ENCODE data around the gene IFNAR2.

The IFNAR2 gene

GRCh38 chr21:33229784-33230544 is at the start of gene IFNAR2:
TSS of gene IFNAR2 (plus strand) at chr21:33229938. CDS start at chr21:33241923, 11,985 bp downstream.
- peak; percentile 94 for DNase-seq (ENCODE audit: low spot score)

GRCh38 chr21:33185852-33186251 is 43.9 kb upstream of the IFNAR2 start:
- DNase-seq (ENCODE audit: low spot score) = no peak

GRCh38 chr21:33187276-33187675 is 42.5 kb upstream of the IFNAR2 start:
- DNase-seq (ENCODE audit: low spot score) = no peak

GRCh38 chr21:33189237-33189636 is 40.5 kb upstream of the IFNAR2 start:
- no peak for DNase-seq (ENCODE audit: low spot score)

GRCh38 chr21:33189824-33190223 is 39.9 kb upstream of the IFNAR2 start:
- no peak for DNase-seq (ENCODE audit: low spot score)

- peak; percentile 58 for DNase-seq (ENCODE audit: low spot score)
Measured at GRCh38 chr21:33196941-33197374, 32.8 kb upstream of the IFNAR2 start.

GRCh38 chr21:33197496-33197895 is 32.2 kb upstream of the IFNAR2 start:
- no peak for DNase-seq (ENCODE audit: low spot score)

GRCh38 chr21:33198346-33199099 is 31.2 kb upstream of the IFNAR2 start:
- no peak for DNase-seq (ENCODE audit: low spot score)

GRCh38 chr21:33199100-33199464 is 30.7 kb upstream of the IFNAR2 start:
- DNase-seq (ENCODE audit: low spot score) = no peak

- DNase-seq (ENCODE audit: low spot score) = peak; percentile 79
Measured at GRCh38 chr21:33199516-33200217, 30.1 kb upstream of the IFNAR2 start.

- DNase-seq (ENCODE audit: low spot score) = no peak
Measured at GRCh38 chr21:33201956-33202355, 27.8 kb upstream of the IFNAR2 start.

- DNase-seq (ENCODE audit: low spot score) = no peak
Measured at GRCh38 chr21:33202464-33203363, 27.0 kb upstream of the IFNAR2 start.

GRCh38 chr21:33203371-33203724 is 26.4 kb upstream of the IFNAR2 start:
- no peak for DNase-seq (ENCODE audit: low spot score)

GRCh38 chr21:33205476-33205875 is 24.3 kb upstream of the IFNAR2 start:
- DNase-seq (ENCODE audit: low spot score) = peak; percentile 8

GRCh38 chr21:33206771-33207281 is 22.9 kb upstream of the IFNAR2 start:
- no peak for DNase-seq (ENCODE audit: low spot score)

- no peak for DNase-seq (ENCODE audit: low spot score)
Measured at GRCh38 chr21:33207449-33208149, 22.1 kb upstream of the IFNAR2 start.

GRCh38 chr21:33208534-33208933 is 21.2 kb upstream of the IFNAR2 start:
- DNase-seq (ENCODE audit: low spot score) = no peak

- DNase-seq (ENCODE audit: low spot score) = no peak
Measured at GRCh38 chr21:33211305-33211704, 18.4 kb upstream of the IFNAR2 start.

- DNase-seq (ENCODE audit: low spot score) = no peak
Measured at GRCh38 chr21:33211732-33212131, 18.0 kb upstream of the IFNAR2 start.

GRCh38 chr21:33212159-33212851 is 17.4 kb upstream of the IFNAR2 start:
- no peak for DNase-seq (ENCODE audit: low spot score)
